Measurements from ENCODE around the gene PDCL2. TPM values are rescaled to one million over a fixed set of nuclear protein-coding genes. Genes with fewer than 3 reads are reported as not detected.
"Not testable (repeated sequence)": the region's sequence is repeated elsewhere in the genome, so short reads cannot be mapped to it uniquely, and the experiment has no call there.

The PDCL2 gene
- total RNA-seq, 4 donors from 2014 or later = not detected

DNA sequence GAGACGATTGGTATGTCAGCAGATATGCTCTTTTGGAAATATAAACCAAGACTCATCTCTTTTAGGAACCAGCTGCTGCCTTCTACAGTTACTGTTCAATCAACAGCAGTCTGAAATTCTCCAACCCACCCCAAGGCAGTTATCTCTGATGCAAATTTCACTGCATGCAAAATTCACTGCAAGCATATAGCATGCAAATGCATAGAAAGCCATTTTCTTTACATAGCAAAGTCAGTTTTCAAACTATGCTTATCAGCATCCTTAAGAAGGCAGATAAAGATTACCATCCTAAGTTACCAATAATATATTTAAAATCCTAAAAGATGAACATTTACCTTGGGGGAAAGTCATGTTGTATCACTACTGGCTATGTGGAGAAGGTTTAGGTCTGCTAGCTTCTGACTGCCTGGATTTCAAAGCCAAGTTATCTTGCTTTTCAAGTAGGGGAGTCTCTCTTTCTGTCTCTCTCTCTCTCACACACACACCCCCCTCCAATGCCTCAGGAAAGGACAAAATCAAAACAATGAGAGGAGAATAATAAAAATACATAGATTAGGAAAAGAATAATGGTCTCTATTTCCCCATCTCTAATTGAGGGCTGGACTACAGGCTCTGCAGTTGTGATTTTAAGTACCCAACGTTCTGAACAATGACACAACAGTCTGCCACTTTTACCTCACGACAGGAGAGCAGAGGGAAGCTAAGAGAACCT lies 42.5 kb upstream of the PDCL2 start:
- intact Hi-C loops (cut with DNase I; ENCODE audit: low total_unique reads) = no loop called here
- TF ChIP-seq, protein P1, sequence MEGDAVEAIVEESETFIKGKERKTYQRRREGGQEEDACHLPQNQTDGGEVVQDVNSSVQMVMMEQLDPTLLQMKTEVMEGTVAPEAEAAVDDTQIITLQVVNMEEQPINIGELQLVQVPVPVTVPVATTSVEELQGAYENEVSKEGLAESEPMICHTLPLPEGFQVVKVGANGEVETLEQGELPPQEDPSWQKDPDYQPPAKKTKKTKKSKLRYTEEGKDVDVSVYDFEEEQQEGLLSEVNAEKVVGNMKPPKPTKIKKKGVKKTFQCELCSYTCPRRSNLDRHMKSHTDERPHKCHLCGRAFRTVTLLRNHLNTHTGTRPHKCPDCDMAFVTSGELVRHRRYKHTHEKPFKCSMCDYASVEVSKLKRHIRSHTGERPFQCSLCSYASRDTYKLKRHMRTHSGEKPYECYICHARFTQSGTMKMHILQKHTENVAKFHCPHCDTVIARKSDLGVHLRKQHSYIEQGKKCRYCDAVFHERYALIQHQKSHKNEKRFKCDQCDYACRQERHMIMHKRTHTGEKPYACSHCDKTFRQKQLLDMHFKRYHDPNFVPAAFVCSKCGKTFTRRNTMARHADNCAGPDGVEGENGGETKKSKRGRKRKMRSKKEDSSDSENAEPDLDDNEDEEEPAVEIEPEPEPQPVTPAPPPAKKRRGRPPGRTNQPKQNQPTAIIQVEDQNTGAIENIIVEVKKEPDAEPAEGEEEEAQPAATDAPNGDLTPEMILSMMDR (IDR thresholded peaks at IDR 0.05) = no peak
- no peak for TF ChIP-seq POLR2A (IDR thresholded peaks at IDR 0.05)
- WGBS, 2 donors = 24 to 34% methylated on average over 3 of the region's 3 CpGs
- no peak overlapping the region for H3K4me3 ChIP-seq (ENCODE audit: low read depth, poor library complexity, severe bottlenecking)
- no peak for DNase-seq (ENCODE audit: low spot score in 2 of 2)

DNA sequence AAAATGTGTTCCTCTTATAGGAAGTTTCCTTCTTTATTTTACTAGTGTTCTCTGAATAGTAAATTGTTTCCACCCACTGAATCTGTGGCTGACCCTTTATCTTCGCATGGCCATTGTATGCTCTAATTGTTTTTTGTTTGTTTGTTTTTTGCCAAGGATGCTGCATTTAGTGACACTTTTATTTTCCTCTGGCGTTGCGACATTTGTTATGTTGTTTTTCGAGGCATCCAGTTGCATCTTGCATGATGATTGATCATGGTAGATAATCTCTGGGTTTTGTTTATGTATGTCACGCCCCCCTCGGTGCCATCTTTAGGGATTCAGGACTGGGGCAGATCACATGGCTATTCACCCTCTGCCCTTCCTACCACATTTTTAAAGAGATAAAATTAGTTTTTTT lies 41.9 kb upstream of the PDCL2 start:
- intact Hi-C loops (cut with DNase I; ENCODE audit: low total_unique reads) = no loop called here
- no peak overlapping the region for H3K4me3 ChIP-seq (ENCODE audit: low read depth, poor library complexity, severe bottlenecking)
- TF ChIP-seq POLR2A (IDR thresholded peaks at IDR 0.05) = no peak
- TF ChIP-seq, protein P1 (IDR thresholded peaks at IDR 0.05) = no peak
- no peak for DNase-seq (ENCODE audit: low spot score in 2 of 2)
- WGBS, 2 donors = 63 to 73% methylated on average over 6 of the region's 6 CpGs

DNA sequence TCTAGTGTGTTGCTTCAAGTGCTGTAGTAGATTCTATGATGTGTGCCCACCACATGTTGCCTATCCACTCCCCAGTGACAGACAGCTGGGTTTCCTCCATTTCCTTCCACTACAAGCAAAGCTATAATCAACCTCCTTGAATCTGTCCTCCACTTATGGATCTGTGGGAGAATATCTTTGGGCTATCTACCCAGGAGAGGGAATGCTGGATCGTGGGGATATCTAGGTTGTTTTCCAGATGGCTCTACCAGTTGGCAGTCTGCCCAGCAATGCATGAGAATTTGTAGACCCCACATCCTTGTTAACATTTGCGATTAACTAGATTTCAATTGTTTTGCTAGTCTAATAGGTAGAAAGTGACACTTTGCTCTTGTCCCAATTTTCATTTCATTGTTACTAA lies 33.8 kb upstream of the PDCL2 start:
- intact Hi-C loops (cut with DNase I; ENCODE audit: low total_unique reads) = no loop called here
- no peak for DNase-seq (ENCODE audit: low spot score in 2 of 2)
- TF ChIP-seq POLR2A (IDR thresholded peaks at IDR 0.05) = no peak
- TF ChIP-seq, protein P1 (IDR thresholded peaks at IDR 0.05) = no peak
- H3K4me3 ChIP-seq (ENCODE audit: low read depth, poor library complexity, severe bottlenecking) = no peak overlapping the region
- 63 to 64% methylated on average over 2 of the region's 2 CpGs for WGBS, 2 donors

DNA sequence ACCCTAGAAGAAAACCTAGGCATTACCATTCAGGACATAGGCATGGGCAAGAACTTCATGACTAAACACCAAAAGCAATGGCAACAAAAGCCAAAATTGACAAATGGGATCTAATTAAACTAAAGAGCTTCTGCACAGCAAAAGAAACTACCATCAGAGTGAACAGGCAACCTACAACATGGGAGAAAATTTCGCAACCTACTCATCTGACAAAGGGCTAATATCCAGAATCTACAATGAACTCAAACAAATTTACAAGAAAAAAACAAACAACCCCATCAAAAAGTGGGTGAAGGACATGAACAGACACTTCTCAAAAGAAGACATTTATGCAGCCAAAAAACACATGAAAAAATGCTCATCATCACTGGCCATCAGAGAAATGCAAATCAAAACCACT lies 32.0 kb upstream of the PDCL2 start:
- intact Hi-C loops (cut with DNase I; ENCODE audit: low total_unique reads); H3K4me3 ChIP-seq (ENCODE audit: low read depth, poor library complexity, severe bottlenecking); DNase-seq (ENCODE audit: low spot score in 2 of 2): not testable (repeated sequence)
- 67 to 80% methylated on average over 1 of the region's 1 CpG for WGBS, 2 donors

DNA sequence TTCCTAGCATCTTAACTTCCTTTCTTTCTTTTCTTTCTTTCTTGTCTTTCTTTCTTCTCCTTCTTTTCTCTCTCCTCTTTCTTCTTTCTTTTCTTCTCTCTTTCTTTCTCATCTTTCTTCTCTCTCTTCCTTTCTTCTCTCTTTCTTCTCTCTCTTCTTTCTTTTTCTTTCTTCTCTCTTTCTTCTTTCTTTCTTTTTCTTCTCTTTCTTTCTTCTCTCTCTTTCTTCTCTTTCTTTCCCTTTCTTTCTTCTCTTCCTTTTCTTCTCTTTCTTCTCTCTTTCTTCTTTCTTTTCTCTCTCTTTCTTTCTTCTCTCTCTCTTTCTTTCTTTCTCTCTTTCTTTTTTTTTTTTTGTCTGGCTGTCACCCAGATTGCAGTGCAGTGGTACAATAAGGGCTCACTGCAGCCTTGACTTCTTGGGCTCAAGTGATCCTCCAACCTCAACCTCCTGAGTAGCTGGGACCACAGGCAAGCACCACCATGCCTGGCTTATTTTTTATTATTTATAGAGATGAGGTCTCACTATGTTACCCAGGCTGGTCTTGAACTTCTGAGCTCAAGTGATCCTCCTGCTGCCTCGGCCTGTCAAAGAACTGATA lies 26.6 kb upstream of the PDCL2 start:
- no peak for DNase-seq (ENCODE audit: low spot score in 2 of 2)
- intact Hi-C loops (cut with DNase I; ENCODE audit: low total_unique reads) = no loop called here
- H3K4me3 ChIP-seq (ENCODE audit: low read depth, poor library complexity, severe bottlenecking) = no peak overlapping the region
- WGBS, 2 donors = 83 to 85% methylated on average over 1 of the region's 1 CpG
- TF ChIP-seq, protein P1 (IDR thresholded peaks at IDR 0.05) = no peak
- TF ChIP-seq POLR2A (IDR thresholded peaks at IDR 0.05) = no peak

DNA sequence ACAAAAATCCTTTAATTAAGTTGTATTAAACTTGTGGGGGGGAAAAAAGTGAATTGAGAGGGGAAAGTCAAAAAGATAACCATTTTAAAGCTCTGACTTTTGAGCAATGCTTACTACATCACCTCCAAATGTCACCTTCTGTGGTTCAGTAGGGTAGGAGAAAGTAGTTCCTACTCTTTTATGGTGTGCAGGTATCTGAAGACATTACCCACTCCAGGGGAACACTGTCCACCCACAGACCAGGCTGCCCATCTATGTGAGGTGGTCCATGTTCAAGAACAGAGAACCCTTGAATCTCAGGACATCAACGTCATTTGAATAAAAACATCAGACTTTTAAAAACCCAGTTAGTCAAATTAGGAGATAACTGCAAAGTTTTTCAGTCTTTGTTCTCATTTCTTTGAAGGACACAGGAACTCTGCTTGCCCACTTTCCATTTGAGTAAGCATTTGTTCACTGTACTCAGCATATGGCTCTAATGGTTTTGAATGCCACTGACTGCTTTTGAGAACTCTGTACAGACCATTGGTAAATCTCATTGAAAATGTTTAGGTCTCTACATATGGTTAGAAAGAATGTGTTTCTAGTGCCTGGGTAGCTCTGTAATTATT lies 25.6 kb upstream of the PDCL2 start:
- WGBS, 2 donors = 82 to 88% methylated on average over 1 of the region's 1 CpG
- intact Hi-C loops (cut with DNase I; ENCODE audit: low total_unique reads) = no loop called here
- DNase-seq (ENCODE audit: low spot score in 2 of 2) = no peak
- TF ChIP-seq, protein P1 (IDR thresholded peaks at IDR 0.05) = no peak
- TF ChIP-seq POLR2A (IDR thresholded peaks at IDR 0.05) = no peak
- H3K4me3 ChIP-seq (ENCODE audit: low read depth, poor library complexity, severe bottlenecking) = no peak overlapping the region
